ENCODE results near the gene TTC23.

Gene TTC23

GRCh38 chr15:99102332-99103235 is 146.8 kb downstream of the TTC23 start:
- DNase-seq (ENCODE audit: low read depth): no peak

- DNase-seq (ENCODE audit: low read depth): no peak
Measured at GRCh38 chr15:99101501-99101900, 147.9 kb downstream of the TTC23 start.

GRCh38 chr15:99100245-99101173 is 148.9 kb downstream of the TTC23 start:
- no peak for DNase-seq (ENCODE audit: low read depth)

GRCh38 chr15:99099661-99100060 is 149.7 kb downstream of the TTC23 start:
- no peak for DNase-seq (ENCODE audit: low read depth)

GRCh38 chr15:99098991-99099390 is 150.4 kb downstream of the TTC23 start:
- DNase-seq (ENCODE audit: low read depth): no peak

GRCh38 chr15:99098426-99098825 is 151.0 kb downstream of the TTC23 start:
- DNase-seq (ENCODE audit: low read depth): no peak

- no peak for DNase-seq (ENCODE audit: low read depth)
Measured at GRCh38 chr15:99097441-99098410, 151.7 kb downstream of the TTC23 start.

GRCh38 chr15:99096894-99097426 is 152.4 kb downstream of the TTC23 start:
- DNase-seq (ENCODE audit: low read depth): no peak

- DNase-seq (ENCODE audit: low read depth): no peak
Measured at GRCh38 chr15:99096173-99096893, 153.0 kb downstream of the TTC23 start.

GRCh38 chr15:99095626-99096025 is 153.8 kb downstream of the TTC23 start:
- DNase-seq (ENCODE audit: low read depth): no peak

GRCh38 chr15:99092554-99093172 is 156.7 kb downstream of the TTC23 start:
- DNase-seq (ENCODE audit: low read depth): no peak

GRCh38 chr15:99090938-99091337 is 158.4 kb downstream of the TTC23 start:
- no peak for DNase-seq (ENCODE audit: low read depth)

GRCh38 chr15:99090011-99090699 is 159.2 kb downstream of the TTC23 start:
- DNase-seq (ENCODE audit: low read depth): no peak

- no peak for DNase-seq (ENCODE audit: low read depth)
Measured at GRCh38 chr15:99087405-99087943, 161.9 kb downstream of the TTC23 start.

- DNase-seq (ENCODE audit: low read depth): no peak
Measured at GRCh38 chr15:99086327-99086667, 163.1 kb downstream of the TTC23 start.
